AG09319 (cell line): ENCODE data around the gene THSD7B.
"Not testable (repeated sequence)": the region's sequence is repeated elsewhere in the genome, so short reads cannot be mapped to it uniquely, and the experiment has no call there.

Experiments used
- DNase-seq: peaks from one replicate; pipeline ENCODE4 v3.0.0-alpha.2; 2010; ENCODE audit warnings: low read depth; ENCODE audit errors: extremely low read depth
- TF ChIP-seq, protein P1 (sequence below): IDR thresholded peaks from 2 replicates; pipeline ENCODE4 v1.5.1; 2011; ENCODE audit warnings: low read depth, mild to moderate bottlenecking, inconsistent platforms, low read length, moderate library complexity

The THSD7B gene

DNA sequence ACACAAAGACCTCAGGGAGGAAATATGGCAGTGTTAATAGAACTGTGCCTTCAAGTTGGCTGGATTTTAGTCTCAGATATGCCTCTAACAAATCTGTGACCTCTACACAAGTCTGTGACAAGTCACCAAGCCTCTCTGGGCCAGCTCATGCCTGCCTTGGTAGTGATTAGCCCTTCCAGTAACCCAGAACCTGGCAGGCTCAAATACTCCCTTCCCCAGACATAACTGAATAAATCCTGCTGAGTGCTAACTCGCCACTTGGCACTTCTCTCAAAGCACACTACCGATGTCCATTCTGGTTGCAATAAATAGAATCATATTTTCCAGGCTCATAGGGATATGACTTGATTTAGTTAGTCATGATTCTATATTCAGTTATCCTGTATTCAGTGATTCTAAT lies 15.3 kb upstream of the THSD7B start:
- TF ChIP-seq, protein P1, sequence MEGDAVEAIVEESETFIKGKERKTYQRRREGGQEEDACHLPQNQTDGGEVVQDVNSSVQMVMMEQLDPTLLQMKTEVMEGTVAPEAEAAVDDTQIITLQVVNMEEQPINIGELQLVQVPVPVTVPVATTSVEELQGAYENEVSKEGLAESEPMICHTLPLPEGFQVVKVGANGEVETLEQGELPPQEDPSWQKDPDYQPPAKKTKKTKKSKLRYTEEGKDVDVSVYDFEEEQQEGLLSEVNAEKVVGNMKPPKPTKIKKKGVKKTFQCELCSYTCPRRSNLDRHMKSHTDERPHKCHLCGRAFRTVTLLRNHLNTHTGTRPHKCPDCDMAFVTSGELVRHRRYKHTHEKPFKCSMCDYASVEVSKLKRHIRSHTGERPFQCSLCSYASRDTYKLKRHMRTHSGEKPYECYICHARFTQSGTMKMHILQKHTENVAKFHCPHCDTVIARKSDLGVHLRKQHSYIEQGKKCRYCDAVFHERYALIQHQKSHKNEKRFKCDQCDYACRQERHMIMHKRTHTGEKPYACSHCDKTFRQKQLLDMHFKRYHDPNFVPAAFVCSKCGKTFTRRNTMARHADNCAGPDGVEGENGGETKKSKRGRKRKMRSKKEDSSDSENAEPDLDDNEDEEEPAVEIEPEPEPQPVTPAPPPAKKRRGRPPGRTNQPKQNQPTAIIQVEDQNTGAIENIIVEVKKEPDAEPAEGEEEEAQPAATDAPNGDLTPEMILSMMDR, result no peak
- no peak for DNase-seq

DNA sequence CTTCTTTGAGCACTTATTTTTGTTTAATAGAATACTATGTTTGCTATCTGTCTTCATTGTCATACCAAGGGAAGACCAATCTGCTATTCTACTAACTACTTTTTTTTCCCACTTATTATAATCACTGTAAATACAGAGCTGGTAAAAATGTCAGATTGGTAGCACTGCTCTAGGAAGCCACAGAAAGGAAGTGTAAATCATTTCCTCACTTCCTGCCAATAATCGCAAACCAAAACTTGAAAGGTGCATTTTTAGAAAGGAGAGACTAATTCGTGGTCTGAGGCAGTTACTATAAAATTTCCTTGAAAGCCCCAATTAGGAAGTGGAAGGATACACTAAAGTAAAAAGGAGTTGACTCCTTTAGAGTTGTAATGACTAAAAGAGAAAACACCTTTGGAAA lies 13.9 kb upstream of the THSD7B start:
- DNase-seq, result no peak
- TF ChIP-seq, protein P1, result no peak

DNA sequence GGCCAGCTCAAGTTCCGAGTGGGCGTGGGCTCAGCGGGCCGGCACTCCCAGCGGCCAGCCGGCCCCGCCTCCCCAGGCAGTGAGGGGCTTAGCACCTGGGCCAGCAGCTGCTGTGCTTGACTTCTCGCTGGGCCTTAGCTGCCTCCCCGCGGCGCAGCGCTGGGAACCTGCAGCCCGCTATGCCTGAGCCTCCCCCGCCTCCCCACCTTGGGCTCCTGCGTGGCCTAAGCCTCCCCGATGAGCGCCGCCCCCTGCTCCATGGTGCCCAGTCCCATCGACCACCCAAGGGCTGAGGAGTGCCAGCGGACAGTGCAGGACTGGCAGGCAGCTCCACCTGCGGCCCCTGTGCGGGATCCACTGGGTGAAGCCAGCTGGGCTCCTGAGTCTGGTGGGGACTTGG lies 6.8 kb upstream of the THSD7B start:
- DNase-seq, result not testable (repeated sequence)

DNA sequence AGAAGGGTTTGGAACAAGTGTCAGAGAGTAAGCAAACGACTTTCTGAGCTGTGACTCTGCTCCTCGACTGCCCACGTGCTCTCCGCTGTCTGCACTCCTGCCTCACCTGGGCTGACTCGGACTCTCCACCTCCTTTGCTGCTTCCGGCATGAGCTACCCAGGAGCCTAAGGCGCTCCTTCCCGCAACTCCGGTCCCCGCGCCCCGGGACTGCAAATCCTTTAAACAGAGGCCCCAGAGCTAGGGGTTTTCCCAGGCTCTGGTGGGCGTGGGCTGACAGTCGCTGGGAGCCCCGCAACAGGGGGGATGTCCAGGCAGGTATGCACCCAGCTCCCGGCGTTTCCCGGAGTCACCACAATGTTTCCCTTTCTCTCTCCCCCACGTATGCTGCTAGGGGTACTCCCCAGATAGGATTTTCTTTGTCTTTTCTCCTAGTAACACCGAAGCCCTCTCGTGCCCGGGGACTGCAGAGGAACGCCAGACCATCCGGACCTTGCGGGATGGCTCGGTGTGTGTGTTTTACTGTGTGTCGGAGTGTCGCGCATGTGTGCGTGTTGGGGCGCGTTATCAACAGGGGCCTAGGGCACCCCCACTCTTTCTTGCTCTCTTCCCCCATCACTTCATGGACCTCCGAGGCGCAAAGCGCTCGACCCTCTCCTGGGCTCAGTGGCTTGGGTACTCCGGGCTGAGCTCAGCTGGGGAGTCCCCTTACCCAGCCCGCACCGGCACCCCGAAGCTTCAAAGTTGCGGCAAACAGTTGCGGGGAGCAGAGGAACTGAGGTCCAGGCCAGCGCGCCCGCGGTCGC lies 691 bp upstream of the THSD7B start:
- DNase-seq, result no peak
- TF ChIP-seq, protein P1, result no peak

DNA sequence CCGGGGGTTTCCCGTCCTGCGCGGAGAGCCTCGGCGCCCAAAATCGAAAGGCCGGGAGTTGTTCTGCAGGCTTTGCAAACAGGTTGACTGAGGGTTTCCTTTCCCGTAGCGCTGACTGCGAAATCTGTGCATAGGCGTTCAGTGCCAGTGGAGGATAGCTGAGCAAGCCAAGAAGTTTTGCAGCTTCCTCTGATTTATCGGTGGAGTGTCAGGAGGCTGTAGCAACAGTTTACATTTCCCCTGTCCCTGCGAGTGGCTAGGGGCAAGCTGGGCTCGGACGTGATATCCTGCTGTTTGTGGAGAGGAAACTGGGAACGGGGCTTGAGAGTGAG lies 694 bp downstream of the THSD7B start:
- DNase-seq, result no peak
- TF ChIP-seq, protein P1, result no peak

DNA sequence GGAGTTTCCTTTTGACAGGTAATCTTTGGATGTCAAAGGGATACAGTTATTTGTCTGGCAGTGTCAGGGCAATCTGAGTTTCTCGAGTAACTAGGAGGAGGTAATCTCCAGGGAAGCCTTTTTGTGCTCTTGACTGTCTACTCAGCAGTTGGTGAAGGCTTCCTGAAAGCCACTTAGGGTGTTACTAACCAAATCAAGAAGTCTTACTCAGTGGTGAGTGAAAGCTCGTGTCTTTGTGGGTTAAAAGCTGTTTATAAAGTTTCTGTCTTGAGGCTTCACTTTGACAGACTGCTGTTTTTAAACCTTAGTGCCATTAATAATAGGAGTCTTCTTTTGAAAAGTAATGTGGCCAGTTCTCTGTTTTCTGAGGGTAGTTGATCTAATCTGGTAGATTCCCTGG lies 1.7 kb downstream of the THSD7B start:
- no peak for DNase-seq
- TF ChIP-seq, protein P1, result no peak

DNA sequence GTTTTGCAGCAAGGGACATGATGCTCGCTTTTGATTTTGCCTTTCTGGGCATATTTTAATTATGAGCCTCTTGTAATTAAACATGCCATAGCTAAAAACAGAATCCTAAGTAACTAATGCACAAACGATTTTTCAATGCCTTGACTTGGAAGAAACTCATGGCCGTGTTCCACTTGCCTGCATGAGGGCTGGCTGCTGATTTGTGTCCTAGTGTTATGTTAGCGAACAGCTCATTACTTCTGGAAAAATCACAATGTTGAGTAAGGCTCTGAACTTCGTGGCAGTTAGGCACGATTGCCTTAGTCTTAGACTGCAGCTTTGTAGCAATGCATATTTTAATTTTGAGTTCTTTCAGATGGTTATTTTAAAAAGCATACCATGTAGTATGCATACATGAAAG lies 4.5 kb downstream of the THSD7B start:
- TF ChIP-seq, protein P1, result no peak
- DNase-seq, result no peak

DNA sequence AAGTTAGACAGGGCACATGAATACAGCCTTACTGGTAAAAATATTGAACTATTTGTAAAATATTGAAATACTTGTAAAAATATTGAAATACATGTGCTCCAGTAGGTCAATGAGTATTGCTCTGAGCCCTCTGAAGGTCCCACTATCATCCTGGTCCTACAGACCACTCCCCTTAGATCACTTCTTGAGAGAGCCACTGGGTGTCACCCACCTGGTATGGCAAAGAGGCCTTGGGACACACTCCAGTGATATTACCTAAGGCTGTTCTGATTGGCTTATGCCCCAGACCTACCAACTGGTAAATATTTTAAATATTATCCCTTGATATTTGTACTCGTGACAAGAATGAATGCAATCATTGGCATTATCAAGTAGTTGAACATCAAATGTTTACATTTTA lies 5.0 kb downstream of the THSD7B start:
- DNase-seq, result no peak
- TF ChIP-seq, protein P1, result no peak
